GM18870 (cell line): Measurements from ENCODE around the gene KPNA3.

Experiments used
- ATAC-seq: cut with Tn5 transposase; IDR thresholded peaks from one replicate; pipeline ENCODE4 v1.9.1; 2021; ENCODE audit warnings: moderate library complexity; ENCODE audit not compliant: unreplicated experiment

KPNA3 gene

GRCh38 chr13:49690133-49690994, 102.1 kb downstream of the KPNA3 start:
- ATAC-seq = peak; percentile 37

GRCh38 chr13:49683489-49683888, 109.0 kb downstream of the KPNA3 start:
- peak; percentile 81 for ATAC-seq

GRCh38 chr13:49681842-49682435, 110.5 kb downstream of the KPNA3 start:
- no peak for ATAC-seq

GRCh38 chr13:49679246-49679645, 113.2 kb downstream of the KPNA3 start:
- ATAC-seq = no peak

GRCh38 chr13:49678191-49678914, 114.1 kb downstream of the KPNA3 start:
- no peak for ATAC-seq

- ATAC-seq = no peak
Observed at GRCh38 chr13:49676581-49677298, 115.7 kb downstream of the KPNA3 start.

- no peak for ATAC-seq
Observed at GRCh38 chr13:49670828-49671227, 121.7 kb downstream of the KPNA3 start.

- no peak for ATAC-seq
Observed at GRCh38 chr13:49669735-49670309, 122.7 kb downstream of the KPNA3 start.

GRCh38 chr13:49667773-49668172, 124.7 kb downstream of the KPNA3 start:
- ATAC-seq = no peak

GRCh38 chr13:49664606-49665005, 127.9 kb downstream of the KPNA3 start:
- ATAC-seq = no peak

GRCh38 chr13:49657241-49657641, 135.2 kb downstream of the KPNA3 start:
- no peak for ATAC-seq

GRCh38 chr13:49655906-49656305, 136.6 kb downstream of the KPNA3 start:
- ATAC-seq = no peak

GRCh38 chr13:49654011-49654410, 138.5 kb downstream of the KPNA3 start:
- no peak for ATAC-seq

- no peak for ATAC-seq
Observed at GRCh38 chr13:49653478-49653877, 139.0 kb downstream of the KPNA3 start.

GRCh38 chr13:49652355-49653305, 139.9 kb downstream of the KPNA3 start:
- no peak for ATAC-seq

- no peak for ATAC-seq
Observed at GRCh38 chr13:49651570-49652354, 140.7 kb downstream of the KPNA3 start.

- no peak for ATAC-seq
Observed at GRCh38 chr13:49649963-49650312, 142.5 kb downstream of the KPNA3 start.
